HG03025 (cell line): ENCODE measurements around the gene ASTN1.

Experiments used
- ATAC-seq: cut with Tn5 transposase; IDR thresholded peaks from one replicate; pipeline ENCODE4 v1.9.1; 2021; ENCODE audit warnings: mild to moderate bottlenecking, moderate library complexity; ENCODE audit not compliant: unreplicated experiment, low FRiP score

The ASTN1 gene

GRCh38 chr1:176849281-176849680 is 315.2 kb downstream of the ASTN1 start:
- ATAC-seq, result no peak

DNA sequence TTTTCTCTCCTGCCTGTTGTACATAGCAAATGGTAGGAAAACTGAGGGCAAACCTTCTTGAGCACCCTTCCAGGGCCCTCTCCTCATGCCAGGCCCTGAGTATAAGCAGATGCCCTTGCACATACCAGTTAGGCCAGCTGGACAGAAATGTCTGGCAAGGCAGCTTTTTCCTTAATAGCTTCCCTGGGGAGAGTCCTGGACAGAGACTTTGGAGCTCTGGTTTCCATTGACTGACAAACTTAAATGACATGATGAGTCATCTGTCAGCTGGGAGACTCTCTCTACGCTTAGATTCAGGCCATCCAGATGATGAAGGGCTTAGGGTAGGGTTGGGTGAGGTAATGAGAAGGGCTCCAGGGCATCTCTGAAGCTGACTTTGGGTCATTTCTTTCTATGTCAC is 317.5 kb downstream of the ASTN1 start:
- no peak for ATAC-seq

- no peak for ATAC-seq
These were observed 320.9 kb downstream of the ASTN1 start for GRCh38 chr1:176843352-176844297.

- no peak for ATAC-seq
These were observed 323.3 kb downstream of the ASTN1 start for GRCh38 chr1:176841238-176841637.

- no peak for ATAC-seq
These were observed 325.3 kb downstream of the ASTN1 start for GRCh38 chr1:176839216-176839615.

DNA sequence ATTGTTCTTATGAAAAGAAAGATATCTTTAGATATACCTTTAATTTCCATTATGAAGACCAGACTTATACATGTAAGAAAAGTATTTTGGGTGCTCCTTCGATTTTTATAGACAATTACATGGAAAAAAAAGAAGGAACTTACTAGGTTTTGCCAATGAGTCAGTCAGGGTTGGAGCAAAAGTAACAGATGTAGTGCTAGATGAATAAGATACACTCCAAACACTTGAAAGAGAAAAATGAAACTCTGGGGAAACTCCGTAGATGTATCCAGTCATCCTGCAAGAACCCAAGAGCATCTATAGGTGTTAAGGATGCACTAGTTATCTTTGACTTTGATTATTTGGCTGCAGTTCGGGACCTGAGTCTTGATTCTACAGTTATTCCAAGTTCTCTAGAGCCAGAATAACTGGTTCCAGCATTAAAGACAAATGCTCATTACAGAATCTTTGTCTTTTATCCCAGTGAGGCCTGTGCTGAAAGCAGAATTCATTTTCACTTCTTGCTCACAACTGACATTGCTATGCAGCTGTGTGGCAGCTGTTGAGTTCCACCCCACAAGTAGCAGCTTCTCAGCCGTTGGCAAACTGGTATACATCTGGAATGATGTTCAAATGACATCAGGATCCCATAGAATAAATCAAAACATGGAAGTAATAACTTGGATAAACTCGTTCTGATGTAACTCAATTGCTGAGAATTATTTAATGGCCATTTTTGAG is 326.1 kb downstream of the ASTN1 start:
- ATAC-seq, result no peak

DNA sequence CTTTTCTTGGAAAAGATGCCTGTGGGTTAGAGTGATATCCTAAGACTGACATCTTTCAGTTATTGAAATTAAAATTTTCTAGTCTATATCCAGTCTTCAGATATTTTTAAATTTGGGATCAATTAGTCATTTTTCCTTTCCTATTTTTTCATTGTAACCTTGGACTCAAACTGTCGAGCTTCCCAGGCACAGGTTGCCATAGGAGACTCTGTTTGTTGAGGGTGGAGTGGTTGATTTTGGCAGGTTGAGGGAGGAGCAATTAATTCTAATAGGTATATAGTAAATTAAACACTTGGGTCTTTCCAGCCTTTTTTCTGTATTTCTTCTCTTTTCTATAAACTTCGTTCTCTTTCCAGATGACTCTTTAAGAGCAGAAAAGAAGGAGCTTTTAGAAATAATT is 326.8 kb downstream of the ASTN1 start:
- no peak for ATAC-seq

GRCh38 chr1:176831150-176831549 is 333.4 kb downstream of the ASTN1 start:
- ATAC-seq, result no peak

DNA sequence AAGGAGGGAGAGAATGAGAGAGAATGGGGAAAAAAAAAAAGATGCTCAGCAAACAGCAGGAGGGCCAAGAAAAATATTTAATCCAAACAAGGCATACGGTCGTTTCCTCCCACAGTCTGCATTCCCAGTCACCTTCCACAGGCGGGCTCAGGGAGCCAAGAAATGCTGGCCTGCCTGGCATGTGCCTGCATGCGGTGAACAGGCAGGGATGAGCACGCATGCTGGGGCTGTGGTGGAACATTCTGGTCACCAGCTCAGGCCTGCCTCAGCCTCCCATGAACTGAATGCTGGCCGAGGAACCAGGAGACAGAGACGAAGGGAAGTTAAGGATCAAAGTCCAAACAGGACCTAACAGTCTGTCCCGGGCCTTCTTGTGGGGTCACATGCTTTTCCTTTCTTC is 335.3 kb downstream of the ASTN1 start:
- no peak for ATAC-seq

- no peak for ATAC-seq
These were observed 338.2 kb downstream of the ASTN1 start for GRCh38 chr1:176826265-176826664.

DNA sequence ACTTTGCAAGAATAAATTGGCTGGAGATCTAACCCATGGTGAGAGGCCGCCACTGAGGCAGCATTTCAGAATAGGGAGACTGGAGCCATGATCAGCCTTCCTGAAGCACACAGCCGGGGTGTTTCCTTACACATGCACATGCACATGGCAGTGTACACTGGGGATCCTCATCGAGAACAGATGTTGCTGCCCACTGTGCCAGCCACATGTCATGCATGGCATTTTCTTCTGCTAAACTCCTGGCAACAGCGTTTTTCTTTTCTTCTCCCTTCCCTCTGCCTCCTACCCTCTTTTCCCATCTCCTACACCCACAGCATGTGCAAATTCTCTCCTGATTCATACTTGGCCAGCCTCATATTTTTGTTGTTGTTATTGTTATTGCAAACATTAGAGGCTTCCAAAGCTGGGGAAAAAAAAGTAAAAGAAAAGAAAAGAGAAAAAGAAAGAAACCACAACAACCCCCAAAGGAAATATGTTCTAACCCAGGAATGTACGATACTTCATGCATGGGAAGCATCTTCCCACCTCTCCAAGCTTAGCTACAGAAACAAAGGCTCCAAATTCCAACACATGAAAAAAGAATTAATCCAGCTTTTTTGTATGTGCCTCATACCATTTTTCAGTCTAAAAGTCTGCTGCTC is 344.0 kb downstream of the ASTN1 start:
- no peak for ATAC-seq

GRCh38 chr1:176816232-176816631 is 348.3 kb downstream of the ASTN1 start:
- ATAC-seq, result no peak

GRCh38 chr1:176815621-176816020 is 348.9 kb downstream of the ASTN1 start:
- no peak for ATAC-seq

DNA sequence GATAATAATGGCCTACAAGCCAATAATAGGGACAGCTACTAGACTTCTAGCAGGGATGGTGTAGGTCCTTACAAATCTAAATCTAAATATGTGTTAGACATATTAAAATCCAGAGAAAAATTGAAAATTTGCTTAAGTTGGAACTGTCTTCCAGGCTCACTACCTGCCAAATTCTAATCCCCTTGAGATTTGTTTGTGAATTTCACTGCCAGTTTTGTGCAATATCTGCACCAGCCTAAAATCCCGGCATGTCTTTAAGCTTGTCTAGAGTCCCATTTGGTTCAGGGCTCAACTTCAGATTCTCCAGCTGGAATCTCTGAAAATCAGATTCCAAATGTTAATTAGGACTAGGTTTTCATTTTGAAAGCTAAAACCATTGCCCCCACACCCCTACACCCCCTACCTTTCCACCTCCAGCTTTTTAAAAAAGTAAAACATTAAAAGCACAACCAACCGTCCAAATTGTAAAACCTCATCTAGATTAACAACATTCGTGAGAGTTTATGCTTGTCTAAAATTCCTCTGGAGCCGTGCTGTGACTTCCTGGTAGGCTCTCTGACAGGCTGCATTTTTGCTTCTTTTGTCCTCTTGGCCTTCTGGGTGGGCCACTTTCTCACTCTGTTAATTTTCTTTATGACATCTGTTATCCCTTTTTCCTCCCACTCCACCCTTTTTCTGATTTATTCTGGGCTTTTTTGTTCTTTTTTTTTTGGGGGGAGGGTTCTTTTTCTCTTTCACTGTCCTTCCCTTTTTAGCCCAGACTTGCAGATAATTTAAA is 352.8 kb downstream of the ASTN1 start:
- no peak for ATAC-seq

- ATAC-seq, result no peak
These were observed 355.2 kb downstream of the ASTN1 start for GRCh38 chr1:176809292-176809691.
